ENCODE data around the gene SHCBP1L.

The SHCBP1L gene

DNA sequence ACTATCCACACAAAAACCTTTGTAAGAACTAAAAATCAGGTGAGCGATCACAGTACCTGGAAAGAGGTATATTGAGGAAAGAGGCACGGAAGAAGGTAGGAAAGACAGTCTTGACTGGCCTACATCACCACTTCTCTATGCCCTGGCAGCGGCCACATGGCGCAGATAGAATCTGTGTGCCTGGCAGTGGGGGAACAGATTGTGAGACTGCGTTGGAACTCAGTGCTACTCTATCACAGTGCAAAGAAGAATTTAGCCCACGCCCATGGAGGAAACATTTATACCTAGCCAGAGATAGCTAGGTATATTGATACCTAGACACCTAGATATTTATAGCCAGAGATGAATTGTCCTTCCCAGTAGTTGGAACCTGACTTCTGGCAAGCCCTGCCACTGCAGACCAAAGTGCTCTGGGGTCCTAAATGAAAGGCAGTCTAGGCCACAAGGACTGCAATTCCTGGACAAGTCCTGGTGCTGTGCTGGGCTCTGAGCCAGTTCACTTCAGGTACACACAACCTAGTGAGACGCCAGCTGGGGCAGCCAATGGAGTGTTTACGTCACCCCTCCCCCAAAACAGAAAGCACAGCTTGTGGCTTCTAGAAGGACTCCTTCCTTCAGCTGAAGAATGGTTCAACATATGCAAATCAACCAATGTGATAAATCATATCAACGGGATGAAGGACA is 61.9 kb downstream of the SHCBP1L start:
- no peak for DNase-seq (ENCODE audit: insufficient read length, low spot score)
- no peak for FAIRE-seq
- TF ChIP-seq, protein P1, sequence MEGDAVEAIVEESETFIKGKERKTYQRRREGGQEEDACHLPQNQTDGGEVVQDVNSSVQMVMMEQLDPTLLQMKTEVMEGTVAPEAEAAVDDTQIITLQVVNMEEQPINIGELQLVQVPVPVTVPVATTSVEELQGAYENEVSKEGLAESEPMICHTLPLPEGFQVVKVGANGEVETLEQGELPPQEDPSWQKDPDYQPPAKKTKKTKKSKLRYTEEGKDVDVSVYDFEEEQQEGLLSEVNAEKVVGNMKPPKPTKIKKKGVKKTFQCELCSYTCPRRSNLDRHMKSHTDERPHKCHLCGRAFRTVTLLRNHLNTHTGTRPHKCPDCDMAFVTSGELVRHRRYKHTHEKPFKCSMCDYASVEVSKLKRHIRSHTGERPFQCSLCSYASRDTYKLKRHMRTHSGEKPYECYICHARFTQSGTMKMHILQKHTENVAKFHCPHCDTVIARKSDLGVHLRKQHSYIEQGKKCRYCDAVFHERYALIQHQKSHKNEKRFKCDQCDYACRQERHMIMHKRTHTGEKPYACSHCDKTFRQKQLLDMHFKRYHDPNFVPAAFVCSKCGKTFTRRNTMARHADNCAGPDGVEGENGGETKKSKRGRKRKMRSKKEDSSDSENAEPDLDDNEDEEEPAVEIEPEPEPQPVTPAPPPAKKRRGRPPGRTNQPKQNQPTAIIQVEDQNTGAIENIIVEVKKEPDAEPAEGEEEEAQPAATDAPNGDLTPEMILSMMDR (IDR thresholded peaks at IDR 0.05; ENCODE audit: insufficient read depth, missing control alignments) = no peak

DNA sequence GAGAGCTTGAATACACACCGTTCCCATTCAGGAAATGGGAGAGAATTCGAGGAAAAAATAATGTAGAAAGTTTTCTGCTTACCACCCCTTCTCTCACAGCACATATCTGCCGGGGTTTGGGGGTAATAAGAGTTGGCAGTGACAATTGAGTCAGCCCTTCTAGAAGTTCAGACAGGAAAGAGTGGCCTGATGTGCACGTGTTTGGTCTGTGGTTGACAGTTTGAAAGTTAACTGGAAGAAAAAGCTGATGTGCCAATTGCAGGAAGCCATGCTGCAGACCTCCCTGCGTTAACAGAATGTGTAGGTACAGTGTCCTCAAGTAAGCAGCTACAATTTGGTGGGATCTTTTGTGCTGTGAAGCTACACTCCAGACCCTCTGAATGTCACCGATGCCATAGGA is 63.0 kb downstream of the SHCBP1L start:
- TF ChIP-seq, protein P1 (IDR thresholded peaks at IDR 0.05; ENCODE audit: insufficient read depth, missing control alignments) = no peak
- no peak for DNase-seq (ENCODE audit: insufficient read length, low spot score)
- FAIRE-seq = no peak

DNA sequence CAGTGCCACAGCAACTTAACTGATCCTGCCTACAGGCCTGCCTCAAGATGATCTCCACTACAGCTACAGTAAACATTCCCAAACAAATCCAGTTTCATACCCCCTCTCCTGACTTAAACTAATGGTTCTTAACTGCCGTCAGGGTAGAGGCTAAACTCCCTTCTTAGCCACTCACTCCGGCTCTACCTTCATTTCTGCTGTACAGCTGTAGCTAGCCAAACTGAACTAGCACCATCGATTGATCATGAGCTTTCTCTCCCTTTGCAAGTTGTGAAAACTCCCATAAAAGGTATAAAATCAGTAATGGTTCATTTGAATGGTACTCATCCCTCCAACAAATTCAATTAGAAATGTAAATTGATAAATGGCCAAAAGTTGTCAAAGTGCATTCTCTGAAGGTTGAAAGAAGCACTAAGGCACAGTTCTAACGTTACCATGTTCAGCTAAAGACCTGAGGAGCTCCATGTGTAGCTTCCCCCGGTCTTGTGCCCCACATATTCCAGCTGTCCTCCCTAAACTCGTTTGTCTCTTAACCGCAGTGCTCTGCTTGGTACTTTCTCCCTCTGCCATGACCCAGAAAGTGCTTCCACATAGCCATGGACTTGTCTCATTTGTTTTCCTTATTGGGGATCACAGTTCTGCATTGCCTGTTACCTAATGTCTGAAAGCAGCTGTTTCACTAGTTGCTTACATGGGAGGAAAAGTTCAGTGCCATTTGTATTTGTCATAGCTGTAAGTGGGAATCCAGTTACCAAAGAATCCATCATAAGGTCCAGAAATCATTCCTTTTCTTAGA is 64.0 kb downstream of the SHCBP1L start:
- DNase-seq (ENCODE audit: insufficient read length, low spot score) = no peak
- FAIRE-seq = peak; percentile 29
- TF ChIP-seq, protein P1 (IDR thresholded peaks at IDR 0.05; ENCODE audit: insufficient read depth, missing control alignments) = no peak

DNA sequence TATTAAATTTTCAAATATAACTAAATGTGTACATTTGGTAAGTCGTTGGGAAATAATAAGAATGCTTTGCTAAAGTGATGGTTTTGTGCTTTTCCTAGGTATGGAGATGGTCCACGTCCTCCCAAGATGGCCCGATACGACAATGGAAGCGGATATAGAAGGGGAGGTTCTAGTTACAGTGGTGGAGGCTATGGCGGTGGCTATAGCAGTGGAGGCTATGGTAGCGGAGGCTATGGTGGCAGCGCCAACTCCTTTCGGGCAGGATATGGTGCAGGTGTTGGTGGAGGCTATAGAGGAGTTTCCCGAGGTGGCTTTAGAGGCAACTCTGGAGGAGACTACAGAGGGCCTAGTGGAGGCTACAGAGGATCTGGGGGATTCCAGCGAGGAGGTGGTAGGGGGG is 66.0 kb downstream of the SHCBP1L start:
- TF ChIP-seq, protein P1 (IDR thresholded peaks at IDR 0.05; ENCODE audit: insufficient read depth, missing control alignments) = no peak
- DNase-seq (ENCODE audit: insufficient read length, low spot score) (no peak), FAIRE-seq (no peak)

DNA sequence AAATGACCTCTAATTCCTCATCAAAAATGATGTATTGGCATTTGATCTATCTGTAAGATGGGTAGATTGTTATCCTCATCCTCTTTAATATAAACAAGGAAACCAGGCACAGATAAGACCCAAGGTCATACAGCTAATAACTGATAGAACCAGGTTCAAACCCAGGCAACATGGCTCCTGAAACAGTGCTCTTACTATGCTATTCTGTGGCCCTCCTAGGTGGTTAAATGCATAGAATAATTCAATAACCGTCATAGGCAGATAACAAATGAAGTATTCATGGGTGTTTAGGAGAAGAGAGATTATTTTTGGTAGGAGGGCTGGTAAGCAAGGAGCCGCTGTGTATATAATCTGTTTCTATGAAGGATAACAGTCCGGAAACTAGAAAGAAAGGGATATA is 67.4 kb downstream of the SHCBP1L start:
- TF ChIP-seq, protein P1 (IDR thresholded peaks at IDR 0.05; ENCODE audit: insufficient read depth, missing control alignments) = no peak
- FAIRE-seq = peak; percentile 56
- DNase-seq (ENCODE audit: insufficient read length, low spot score) = no peak

DNA sequence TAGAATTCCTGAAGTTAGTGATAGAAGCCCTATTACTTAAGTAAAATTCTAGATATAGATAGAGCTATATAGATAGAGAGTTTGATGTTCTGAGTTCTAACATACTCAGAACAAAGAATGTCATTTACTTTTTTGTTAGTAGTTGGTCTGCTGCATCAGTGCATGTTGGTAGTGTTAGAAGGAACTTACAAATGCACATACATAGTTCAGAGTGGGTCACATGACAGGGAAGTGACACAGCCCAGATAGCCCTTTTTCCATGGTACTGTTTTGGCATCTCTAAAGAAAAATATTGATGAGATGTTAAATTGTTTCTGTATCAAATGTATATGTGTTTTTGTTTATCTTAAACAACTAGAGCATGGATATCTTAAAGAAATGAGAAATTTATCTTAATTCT is 68.1 kb downstream of the SHCBP1L start:
- FAIRE-seq = no peak
- no peak for DNase-seq (ENCODE audit: insufficient read length, low spot score)
- TF ChIP-seq, protein P1 (IDR thresholded peaks at IDR 0.05; ENCODE audit: insufficient read depth, missing control alignments) = no peak

DNA sequence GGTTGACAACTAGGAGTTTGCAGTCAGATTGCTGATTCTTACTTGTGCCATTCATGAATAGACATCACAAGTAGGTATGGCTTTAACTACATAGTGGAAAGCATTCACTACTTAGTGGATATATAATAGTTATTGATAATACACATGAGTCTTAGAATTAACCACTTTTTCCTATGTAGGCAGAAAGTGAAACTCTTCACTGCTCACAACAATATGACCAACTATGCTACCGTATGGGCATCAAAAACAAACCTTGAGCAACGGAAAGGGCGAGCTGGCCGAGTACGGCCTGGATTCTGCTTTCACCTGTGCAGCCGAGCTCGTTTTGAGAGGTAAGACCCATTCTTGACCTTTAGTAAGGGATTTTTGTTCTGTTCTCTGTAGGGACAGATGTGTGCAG is 75.1 kb downstream of the SHCBP1L start:
- no peak for FAIRE-seq
- DNase-seq (ENCODE audit: insufficient read length, low spot score) = no peak
- TF ChIP-seq, protein P1 (IDR thresholded peaks at IDR 0.05; ENCODE audit: insufficient read depth, missing control alignments) = no peak
